Ishikawa (cell line): Measurements from ENCODE around the gene GPR137B.

Experiments
- CEBPB ChIP-seq: IDR thresholded peaks from 2 replicates; pipeline ENCODE4 v1.6.1; 2012
- CREB1 ChIP-seq: IDR thresholded peaks from 2 replicates; pipeline ENCODE4 v1.6.1; 2012; ENCODE audit warnings: low read depth
- EGR1 ChIP-seq: IDR thresholded peaks from 2 replicates; pipeline ENCODE4 v1.6.1; 2012
- EP300 ChIP-seq: IDR thresholded peaks from 2 replicates; pipeline ENCODE4 v1.6.1; 2012; ENCODE audit warnings: borderline replicate concordance
- FOXM1 ChIP-seq: IDR thresholded peaks from 2 replicates; pipeline ENCODE4 v1.6.1; 2012; ENCODE audit warnings: low read depth, borderline replicate concordance
- MAX ChIP-seq: IDR thresholded peaks from 2 replicates; pipeline ENCODE4 v1.6.1; 2012
- NFIC ChIP-seq: IDR thresholded peaks from 2 replicates; pipeline ENCODE4 v1.6.1; 2012
- RAD21 ChIP-seq: IDR thresholded peaks from 2 replicates; pipeline ENCODE4 v1.6.1; 2012; ENCODE audit warnings: low read depth
- REST ChIP-seq: IDR thresholded peaks from 2 replicates; pipeline ENCODE4 v1.6.1; 2012; ENCODE audit warnings: low read depth, mild to moderate bottlenecking
- TAF1 ChIP-seq: IDR thresholded peaks from 2 replicates; pipeline ENCODE4 v1.6.1; 2012; ENCODE audit warnings: low read depth, mild to moderate bottlenecking
- TCF12 ChIP-seq: IDR thresholded peaks from 2 replicates; pipeline ENCODE4 v1.6.1; 2012; ENCODE audit warnings: low read depth
- TEAD4 ChIP-seq: IDR thresholded peaks from 2 replicates; pipeline ENCODE4 v1.6.1; 2012
- USF1 ChIP-seq: IDR thresholded peaks from 2 replicates; pipeline ENCODE4 v1.6.1; 2012
- YY1 ChIP-seq: IDR thresholded peaks from 2 replicates; pipeline ENCODE4 v1.6.1; 2012; ENCODE audit warnings: low read depth
- ZBTB7A ChIP-seq: IDR thresholded peaks from 2 replicates; pipeline ENCODE4 v1.6.1; 2012; ENCODE audit warnings: low read depth

Gene GPR137B

GRCh38 chr1:236179634-236180033 is 37.3 kb downstream of the GPR137B start:
- TF ChIP-seq RAD21 (no peak), CREB1 (no peak), TEAD4 (no peak), EP300 (no peak), TAF1 (no peak), EGR1 (no peak), FOXM1 (no peak)

- TF ChIP-seq CEBPB: no peak
- TF ChIP-seq ZBTB7A: no peak
- TF ChIP-seq TEAD4: no peak
- no peak for TF ChIP-seq TAF1
- no peak for TF ChIP-seq CREB1
- TF ChIP-seq YY1: no peak
- no peak for TF ChIP-seq MAX
- TF ChIP-seq NFIC: no peak
- no peak for TF ChIP-seq FOXM1
- no peak for TF ChIP-seq TCF12
- TF ChIP-seq RAD21: no peak
- no peak for TF ChIP-seq USF1
- TF ChIP-seq EGR1: no peak
- TF ChIP-seq REST: no peak
- no peak for TF ChIP-seq EP300
Measured at GRCh38 chr1:236181059-236181458, 38.7 kb downstream of the GPR137B start.

- TF ChIP-seq EGR1: no peak
Measured at GRCh38 chr1:236185687-236186086, 43.3 kb downstream of the GPR137B start.

- no peak for TF ChIP-seq MAX
- no peak for TF ChIP-seq NFIC
- TF ChIP-seq FOXM1: no peak
- no peak for TF ChIP-seq EP300
- TF ChIP-seq CEBPB: no peak
- TF ChIP-seq EGR1: no peak
- no peak for TF ChIP-seq USF1
- TF ChIP-seq TEAD4: no peak
- no peak for TF ChIP-seq TCF12
- no peak for TF ChIP-seq YY1
- TF ChIP-seq RAD21: no peak
- TF ChIP-seq TAF1: no peak
- no peak for TF ChIP-seq CREB1
Measured at GRCh38 chr1:236193184-236193583, 50.8 kb downstream of the GPR137B start.

- TF ChIP-seq CEBPB (no peak), FOXM1 (no peak), USF1 (no peak), ZBTB7A (no peak), CREB1 (no peak), TEAD4 (no peak), REST (no peak), EP300 (no peak), RAD21 (no peak), MAX (no peak), EGR1 (no peak)
Measured at GRCh38 chr1:236200925-236201324, 58.6 kb downstream of the GPR137B start.

GRCh38 chr1:236201786-236202185 is 59.4 kb downstream of the GPR137B start:
- no peak for TF ChIP-seq CREB1
- no peak for TF ChIP-seq USF1
- TF ChIP-seq NFIC: no peak
- no peak for TF ChIP-seq TAF1
- no peak for TF ChIP-seq RAD21
- TF ChIP-seq REST: no peak
- no peak for TF ChIP-seq EGR1
